OCI-LY3 (cell line): Measurements from ENCODE around the gene MAD1L1.

Experiments
- H2AFZ ChIP-seq: fragments of 200-600, 300-600 bp; shearing (Covaris generic); 2 replicates; pipeline ENCODE4 v1.6.0; 2014; ENCODE audit warnings: antibody characterized with exemption, low read depth, low read length
- H3K27ac ChIP-seq: fragments of 200-600, 300-600 bp; sonication (generic); 2 replicates; pipeline ENCODE4 v1.5.1; 2014; ENCODE audit warnings: mild to moderate bottlenecking, low read length, moderate library complexity, mixed read lengths
- H3K27me3 ChIP-seq: fragments of 200-600, 300-600 bp; sonication (generic); 2 replicates; pipeline ENCODE4 v1.6.1; 2014; ENCODE audit warnings: low read depth, low read length, mixed read lengths
- H3K36me3 ChIP-seq: fragments of 200-600, 300-600 bp; sonication (generic); replicated peaks from 2 replicates; pipeline ENCODE3; 2014; ENCODE audit warnings: low read depth, low read length, mixed read lengths
- H3K4me1 ChIP-seq: fragments of 300-600, 200-600 bp; sonication (generic); 2 replicates; pipeline ENCODE4 v1.6.1; 2014; ENCODE audit warnings: low read length, mixed read lengths
- H3K4me2 ChIP-seq: fragments of 200-600, 300-600 bp; sonication (generic); 2 replicates; pipeline ENCODE4 v1.6.1; 2014; ENCODE audit warnings: low read length, mixed read lengths
- H3K4me3 ChIP-seq: fragments of 300-600, 200-600 bp; sonication (generic); 2 replicates; pipeline ENCODE4 v1.5.1; 2014; ENCODE audit warnings: antibody characterized with exemption, mild to moderate bottlenecking, low read length, moderate library complexity
- H3K79me2 ChIP-seq: fragments of 300-600, 200-600 bp; shearing (Covaris generic); 2 replicates; pipeline ENCODE4 v1.6.1; 2014; ENCODE audit warnings: mild to moderate bottlenecking, low read length, mixed read lengths
- H3K9ac ChIP-seq: fragments of 300-600, 200-600 bp; shearing (Covaris generic); 2 replicates; pipeline ENCODE4 v1.6.0; 2014; ENCODE audit warnings: mild to moderate bottlenecking, low read length, moderate library complexity
- H3K9me3 ChIP-seq: fragments of 200-600, 300-600 bp; shearing (Covaris generic); 2 replicates; pipeline ENCODE4 v1.6.1; 2014; ENCODE audit warnings: low read length, mixed read lengths; ENCODE audit not compliant: insufficient read depth
- H4K20me1 ChIP-seq: fragments of 200-600, 300-600 bp; sonication (generic); 2 replicates; pipeline ENCODE4 v1.6.1; 2016; ENCODE audit warnings: low read length, mixed read lengths; ENCODE audit not compliant: insufficient read depth
- CTCF ChIP-seq: fragments of 200-600, 300-600 bp; sonication (generic); IDR thresholded peaks from 2 replicates; pipeline ENCODE4 v1.5.1; 2014; ENCODE audit warnings: antibody characterized with exemption, low read length, low read depth
- EZH2phosphoT487 ChIP-seq: fragments of 200-600 bp; shearing (Covaris generic); IDR thresholded peaks from 2 replicates; pipeline ENCODE4 v1.6.1; 2018; ENCODE audit warnings: antibody characterized with exemption, mixed run types, low read depth

Gene MAD1L1

DNA sequence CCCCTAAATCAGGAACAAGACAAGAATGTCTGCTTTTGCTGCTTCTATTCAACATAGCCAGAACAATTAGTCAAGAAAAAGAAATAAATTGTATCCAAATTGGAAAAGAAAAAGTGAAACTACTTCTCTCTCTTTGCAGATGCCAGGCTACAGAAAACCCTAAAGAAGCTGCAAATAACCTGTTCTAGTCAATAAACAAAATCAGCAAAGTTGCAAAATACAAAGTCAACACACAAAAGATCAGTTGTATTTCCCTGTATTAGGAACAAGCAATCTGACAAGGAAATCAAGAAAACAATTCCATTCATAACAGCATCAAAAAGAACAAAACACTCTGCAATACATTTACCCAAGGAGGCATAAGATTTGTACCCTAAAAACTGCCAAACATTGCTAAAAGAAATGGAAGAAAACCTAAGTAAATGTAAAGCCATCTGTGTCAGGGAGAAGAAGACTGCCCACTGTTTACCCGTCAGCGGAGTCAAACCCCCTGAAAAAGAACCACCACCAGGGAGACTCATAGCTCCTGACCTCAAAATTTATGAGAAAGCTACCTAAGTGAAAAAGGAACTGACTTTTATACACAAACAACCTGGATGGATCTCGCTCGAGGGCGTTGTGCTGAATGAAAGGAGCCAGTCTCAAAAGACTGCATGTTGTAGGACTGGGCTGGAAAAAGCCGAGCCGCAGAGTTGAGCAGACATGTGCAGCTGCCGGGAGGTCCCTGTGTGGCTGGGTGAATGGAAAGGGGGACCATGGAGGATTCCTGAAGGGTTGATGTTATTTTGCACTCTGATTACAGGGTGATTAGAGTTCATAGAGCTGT is 263.1 kb downstream of the MAD1L1 start:
- H3K79me2 ChIP-seq, result no peaks in the 10 kb centered on the region
- H3K9me3 ChIP-seq, result no peaks in the 10 kb centered on the region
- H3K27ac ChIP-seq, result no peak overlapping the region
- no peaks in the 10 kb centered on the region for H3K27me3 ChIP-seq
- no peak overlapping the region for H2AFZ ChIP-seq
- H3K4me3 ChIP-seq, result no peak overlapping the region
- TF ChIP-seq CTCF, result no peak
- no peak for TF ChIP-seq EZH2phosphoT487
- H4K20me1 ChIP-seq, result no peaks in the 10 kb centered on the region
- H3K4me2 ChIP-seq, result no peak overlapping the region
- H3K9ac ChIP-seq, result no peak overlapping the region
- H3K4me1 ChIP-seq, result no peaks in the 10 kb centered on the region
- no peaks in the 10 kb centered on the region for H3K36me3 ChIP-seq

GRCh38 chr7:1968397-1969111 is 264.2 kb downstream of the MAD1L1 start:
- no peaks in the 10 kb centered on the region for H3K27me3 ChIP-seq
- TF ChIP-seq CTCF (no peak), EZH2phosphoT487 (no peak)
- H3K9ac ChIP-seq, result no peak overlapping the region
- H3K79me2 ChIP-seq, result no peaks in the 10 kb centered on the region
- H3K4me1 ChIP-seq, result no peaks in the 10 kb centered on the region
- no peak overlapping the region for H3K4me2 ChIP-seq
- H3K27ac ChIP-seq, result no peak overlapping the region
- H2AFZ ChIP-seq, result no peak overlapping the region
- peaks cover 2% of the 10 kb centered on the region for H3K36me3 ChIP-seq
- H4K20me1 ChIP-seq, result no peaks in the 10 kb centered on the region
- no peak overlapping the region for H3K4me3 ChIP-seq
- no peaks in the 10 kb centered on the region for H3K9me3 ChIP-seq

- Histone ChIP-seq H3K79me2 (no peaks in the 10 kb centered on the region), H2AFZ (no peak overlapping the region)
Observed at GRCh38 chr7:1967512-1968396, 265.0 kb downstream of the MAD1L1 start.

More at GRCh38 chr7:1967512-1968396, 265.0 kb downstream of the MAD1L1 start:
- Histone ChIP-seq H3K27me3 (no peaks in the 10 kb centered on the region), H3K9me3 (no peaks in the 10 kb centered on the region), H3K4me1 (no peaks in the 10 kb centered on the region), H3K4me2 (no peak overlapping the region), H3K36me3 (peaks cover 7% of the 10 kb centered on the region), H3K4me3 (no peak overlapping the region), H3K9ac (no peak overlapping the region), H4K20me1 (no peaks in the 10 kb centered on the region), H3K27ac (no peak overlapping the region)
- TF ChIP-seq CTCF (no peak), EZH2phosphoT487 (no peak)
